Cardiac muscle cell (in vitro differentiated cells and primary cell): ENCODE data around the gene MAN2B2. TPM values are rescaled to one million over a fixed set of nuclear protein-coding genes. Genes with fewer than 3 reads are reported as not detected.
"Not testable (repeated sequence)": the region's sequence is repeated elsewhere in the genome, so short reads cannot be mapped to it uniquely, and the experiment has no call there.

Experiments
- DNase-seq, 2 donors: peaks; one replicate each; pipeline versions ENCODE4 v3.0.0 to v3.0.0-alpha.2; 2010 to 2017; ENCODE audit warnings: low read depth in 1 of 2, low spot score in 1 of 2
- H3K27ac ChIP-seq: fragments of 200-600 bp; sonication (generic); 2 replicates; pipeline ENCODE4 v1.5.1; 2016
- H3K27me3 ChIP-seq: fragments of 200-600 bp; sonication (generic); 2 replicates; pipeline ENCODE4 v1.6.0; 2016; ENCODE audit warnings: control low read depth
- H3K36me3 ChIP-seq: fragments of 200-600 bp; sonication (generic); 2 replicates; pipeline ENCODE4 v1.5.1; 2016; ENCODE audit warnings: control low read depth
- H3K4me1 ChIP-seq: fragments of 200-600 bp; sonication (generic); 2 replicates; pipeline ENCODE4 v1.8.1; 2017; ENCODE audit warnings: low read depth, mild to moderate bottlenecking, mixed run types
- H3K4me3 ChIP-seq: fragments of 200-600 bp; sonication (generic); 2 replicates; pipeline ENCODE4 v1.5.1; 2016; ENCODE audit warnings: mild to moderate bottlenecking
- H3K9me3 ChIP-seq: fragments of 200-600 bp; sonication (generic); 2 replicates; pipeline ENCODE4 v1.5.1; 2017; ENCODE audit warnings: low read depth, mild to moderate bottlenecking, control low read depth
- CTCF ChIP-seq: IDR thresholded peaks from 2 replicates; pipeline ENCODE4 v1.5.1; 2012; ENCODE audit warnings: low read depth, mild to moderate bottlenecking, low read length
- polyA plus RNA-seq: library from polyadenylated mRNA; unstranded; fragments of >200 nt; fragmentation: Nextera tagmentation; extraction: Ambion mirVana; gene quantifications from 2 replicates; pipeline ENCODE4 v1.2.1, GENCODE V29; 2016
- total RNA-seq: library from RNA; depleted of rRNA; stranded (reverse); fragments of >200 nt; gene quantifications from 2 replicates; pipeline ENCODE4 v1.2.3, GENCODE V29; 2016

MAN2B2 gene
- total and polyA plus RNA-seq, 2 experiments from 2014 or later = 5.4 to 8.2 TPM

GRCh38 chr4:6644792-6645530, 70.0 kb downstream of the MAN2B2 start:
- TF ChIP-seq CTCF = no peak
- H3K27ac ChIP-seq = no peak overlapping the region

GRCh38 chr4:6647169-6647568, 72.2 kb downstream of the MAN2B2 start:
- Histone ChIP-seq H3K9me3 (no peaks in the 10 kb centered on the region), H3K36me3 (peaks cover 6% of the 10 kb centered on the region), H3K4me3 (no peak overlapping the region), H3K4me1 (peaks cover 3% of the 10 kb centered on the region), H3K27ac (no peak overlapping the region), H3K27me3 (no peaks in the 10 kb centered on the region)
- DNase-seq = no peak
- no peak for TF ChIP-seq CTCF

More at GRCh38 chr4:6644792-6645530, 70.0 kb downstream of the MAN2B2 start:
- H3K9me3 ChIP-seq = no peaks in the 10 kb centered on the region
- peaks cover 8% of the 10 kb centered on the region for H3K36me3 ChIP-seq
- peaks cover 9% of the 10 kb centered on the region for H3K4me1 ChIP-seq
- H3K4me3 ChIP-seq = no peak overlapping the region
- no peaks in the 10 kb centered on the region for H3K27me3 ChIP-seq
- no peak for DNase-seq

- no peaks in the 10 kb centered on the region for H3K9me3 ChIP-seq
- peaks cover under 1% of the 10 kb centered on the region for H3K36me3 ChIP-seq
- no peaks in the 10 kb centered on the region for H3K4me1 ChIP-seq
- no peak overlapping the region for H3K4me3 ChIP-seq
- no peak for DNase-seq
- no peak for TF ChIP-seq CTCF
- H3K27ac ChIP-seq = no peak overlapping the region
- no peaks in the 10 kb centered on the region for H3K27me3 ChIP-seq
These were observed 72.7 kb downstream of the MAN2B2 start for GRCh38 chr4:6647582-6648230.

- Histone ChIP-seq H3K27me3 (no peaks in the 10 kb centered on the region), H3K4me1 (no peaks in the 10 kb centered on the region)
These were observed 74.2 kb downstream of the MAN2B2 start for GRCh38 chr4:6649216-6649615.

GRCh38 chr4:6654211-6654610, 79.2 kb downstream of the MAN2B2 start:
- not testable (repeated sequence) for H3K27me3 ChIP-seq, DNase-seq, H3K4me1 ChIP-seq, H3K36me3 ChIP-seq, H3K9me3 ChIP-seq, H3K27ac ChIP-seq, H3K4me3 ChIP-seq

More at GRCh38 chr4:6649216-6649615, 74.2 kb downstream of the MAN2B2 start:
- DNase-seq = no peak
- H3K27ac ChIP-seq = no peak overlapping the region
- H3K4me3 ChIP-seq = no peak overlapping the region
- no peaks in the 10 kb centered on the region for H3K9me3 ChIP-seq
- no peak for TF ChIP-seq CTCF
- no peaks in the 10 kb centered on the region for H3K36me3 ChIP-seq

- not testable (repeated sequence) for H3K27ac ChIP-seq, H3K9me3 ChIP-seq, H3K4me1 ChIP-seq, H3K36me3 ChIP-seq, H3K4me3 ChIP-seq, DNase-seq
- peaks cover 10% of the 10 kb centered on the region for H3K27me3 ChIP-seq
These were observed 80.3 kb downstream of the MAN2B2 start for GRCh38 chr4:6655291-6655690.
